ENCODE results near the gene MYCBPAP. TPM values are rescaled to one million over a fixed set of nuclear protein-coding genes. Genes with fewer than 3 reads are reported as not detected.

The MYCBPAP gene, protein sequence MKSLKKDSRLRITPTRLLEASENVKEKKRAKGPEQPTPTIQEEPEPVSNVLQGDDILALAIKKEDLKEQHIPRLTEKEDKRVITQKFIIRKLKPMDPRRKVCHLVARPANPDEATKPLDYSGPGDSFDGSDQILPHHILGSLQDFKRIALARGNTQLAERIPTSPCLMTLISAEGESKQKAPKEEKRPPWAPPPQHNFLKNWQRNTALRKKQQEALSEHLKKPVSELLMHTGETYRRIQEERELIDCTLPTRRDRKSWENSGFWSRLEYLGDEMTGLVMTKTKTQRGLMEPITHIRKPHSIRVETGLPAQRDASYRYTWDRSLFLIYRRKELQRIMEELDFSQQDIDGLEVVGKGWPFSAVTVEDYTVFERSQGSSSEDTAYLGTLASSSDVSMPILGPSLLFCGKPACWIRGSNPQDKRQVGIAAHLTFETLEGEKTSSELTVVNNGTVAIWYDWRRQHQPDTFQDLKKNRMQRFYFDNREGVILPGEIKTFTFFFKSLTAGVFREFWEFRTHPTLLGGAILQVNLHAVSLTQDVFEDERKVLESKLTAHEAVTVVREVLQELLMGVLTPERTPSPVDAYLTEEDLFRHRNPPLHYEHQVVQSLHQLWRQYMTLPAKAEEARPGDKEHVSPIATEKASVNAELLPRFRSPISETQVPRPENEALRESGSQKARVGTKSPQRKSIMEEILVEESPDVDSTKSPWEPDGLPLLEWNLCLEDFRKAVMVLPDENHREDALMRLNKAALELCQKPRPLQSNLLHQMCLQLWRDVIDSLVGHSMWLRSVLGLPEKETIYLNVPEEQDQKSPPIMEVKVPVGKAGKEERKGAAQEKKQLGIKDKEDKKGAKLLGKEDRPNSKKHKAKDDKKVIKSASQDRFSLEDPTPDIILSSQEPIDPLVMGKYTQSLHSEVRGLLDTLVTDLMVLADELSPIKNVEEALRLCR
- not detected in 2 replicates for total RNA-seq

DNA sequence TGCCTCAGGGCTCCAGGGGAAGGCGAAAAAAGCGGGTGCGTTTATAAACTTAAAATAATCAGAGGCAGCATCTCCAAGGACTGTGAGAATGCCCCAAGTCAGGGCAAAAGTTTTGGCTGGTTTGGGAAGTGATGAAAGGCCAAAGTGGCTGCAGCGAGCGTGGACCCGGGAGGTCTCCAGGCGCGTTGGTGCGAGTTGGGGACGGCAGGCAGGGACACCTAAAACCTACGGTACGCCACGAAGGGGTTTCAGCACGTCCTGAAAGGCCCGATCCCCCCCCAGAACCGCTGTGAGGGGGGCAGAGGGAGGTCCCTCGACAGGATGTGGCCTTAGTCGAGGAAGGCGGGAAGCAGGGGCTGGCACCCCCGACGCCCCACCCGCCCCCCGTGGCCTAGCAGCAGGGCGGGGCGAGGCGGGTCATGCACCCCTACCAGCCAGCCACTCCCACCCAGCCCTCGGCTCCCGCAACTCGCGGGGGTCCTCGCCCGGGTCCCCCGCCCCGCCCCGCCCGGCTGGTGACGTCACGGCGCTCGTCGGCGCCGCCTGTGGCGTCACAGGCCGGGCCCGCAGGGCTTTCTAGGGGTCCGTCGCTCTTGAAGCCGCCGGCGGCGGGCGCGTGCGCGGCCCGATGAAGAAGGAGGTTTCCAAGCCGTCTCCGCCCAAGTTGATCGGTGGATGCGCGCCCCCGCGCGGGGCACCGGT is at the start of gene MYCBPAP:
TSS of gene MYCBPAP (plus strand) at position 569 of the 702 bp plus-strand sequence. CDS start 236 bp downstream, outside the sequence.

DNA sequence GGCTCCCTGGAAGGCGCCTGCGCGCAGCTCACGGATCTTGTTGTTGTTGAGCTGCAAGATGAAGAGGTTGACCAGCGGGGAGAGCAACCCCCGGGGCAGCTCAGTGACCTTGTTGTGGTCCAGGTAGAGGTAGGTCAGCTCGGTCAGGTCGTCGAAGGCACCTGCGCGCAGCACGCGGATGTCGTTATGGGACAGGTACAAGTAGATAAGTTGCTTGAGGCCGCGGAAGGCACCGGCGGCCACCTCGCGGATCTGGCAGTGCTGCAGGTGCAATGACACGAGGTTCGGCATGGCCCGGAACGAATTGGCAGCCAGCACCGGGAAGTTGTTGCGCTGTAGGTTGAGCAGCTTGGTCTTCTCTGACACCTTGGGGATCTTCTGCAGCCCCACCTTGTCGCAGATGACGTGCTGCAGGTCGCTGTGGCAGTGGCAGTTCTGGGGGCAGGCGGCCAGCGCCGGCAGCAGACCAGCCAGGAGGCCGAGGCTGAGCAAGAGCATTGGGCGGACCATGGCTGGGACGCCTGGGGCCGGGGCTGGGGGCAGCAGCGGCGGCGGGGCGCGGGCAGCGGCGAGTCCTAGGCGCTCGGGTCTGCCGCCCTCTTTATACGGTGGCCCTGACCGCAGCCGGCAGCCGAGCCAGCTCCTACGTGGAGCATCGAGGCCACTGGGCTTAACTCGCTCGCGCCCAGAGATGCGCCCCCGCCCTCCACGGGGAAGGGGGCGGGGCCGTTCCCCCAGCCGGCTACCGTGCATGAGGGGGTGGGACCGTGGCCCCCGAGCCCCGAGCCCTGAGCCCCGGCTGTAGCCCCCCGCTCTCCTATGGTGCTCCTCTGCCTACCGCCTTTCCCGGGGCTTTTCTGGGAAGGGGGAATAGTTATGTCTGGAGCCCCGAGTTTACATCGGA is 39.7 kb upstream of the MYCBPAP start, which contains the start of gene CHAD:
TSS of gene CHAD (minus strand) at position 577 of the 904 bp plus-strand sequence. CDS start at position 510, 67 bp downstream.

GRCh38 chr17:50478391-50479381 is 29.6 kb upstream of the MYCBPAP start, which contains the start of gene RSAD1:
Gene RSAD1, plus strand, starts transcription at chr17:50478860. Its CDS starts 25 bp downstream, at chr17:50478885.

DNA sequence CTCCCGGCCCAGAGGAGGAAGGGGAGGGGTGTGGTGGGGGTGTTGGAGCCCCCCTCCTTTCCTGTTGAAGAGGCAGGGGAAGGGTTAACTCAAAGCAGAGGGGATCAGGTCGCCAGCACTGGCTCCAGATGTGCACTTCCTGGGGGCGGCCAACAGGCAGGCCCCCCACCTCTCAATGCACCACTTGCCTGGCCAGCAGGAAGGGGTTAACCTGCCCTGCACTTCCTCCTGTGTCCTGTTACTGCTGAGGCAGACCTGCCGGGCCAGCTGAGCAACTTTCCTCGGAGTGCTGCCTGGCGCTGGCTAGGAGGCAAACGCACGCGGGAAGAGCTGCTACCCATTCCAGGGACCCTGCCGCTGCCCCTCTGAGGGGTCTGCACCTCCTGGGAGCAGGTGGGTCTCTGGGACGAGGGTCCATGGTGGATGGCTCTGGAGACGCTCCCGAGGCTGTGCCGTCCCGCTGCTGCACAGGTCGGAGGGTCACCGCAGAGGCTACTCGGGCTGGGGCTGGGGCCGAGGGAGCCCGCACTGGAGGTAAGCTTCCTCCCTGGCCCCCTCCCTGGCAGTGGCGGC is 24.3 kb downstream of the MYCBPAP start, which contains the start of gene EPN3:
TSS of gene EPN3 (plus strand) at position 284 of the 573 bp plus-strand sequence. CDS start 3,822 bp downstream, outside the sequence.

GRCh38 chr17:50547035-50547735 is 38.9 kb downstream of the MYCBPAP start, which contains the start of gene SPATA20:
Gene SPATA20, plus strand, starts transcription at chr17:50547174. Its CDS starts 35 bp downstream, at chr17:50547209.

DNA sequence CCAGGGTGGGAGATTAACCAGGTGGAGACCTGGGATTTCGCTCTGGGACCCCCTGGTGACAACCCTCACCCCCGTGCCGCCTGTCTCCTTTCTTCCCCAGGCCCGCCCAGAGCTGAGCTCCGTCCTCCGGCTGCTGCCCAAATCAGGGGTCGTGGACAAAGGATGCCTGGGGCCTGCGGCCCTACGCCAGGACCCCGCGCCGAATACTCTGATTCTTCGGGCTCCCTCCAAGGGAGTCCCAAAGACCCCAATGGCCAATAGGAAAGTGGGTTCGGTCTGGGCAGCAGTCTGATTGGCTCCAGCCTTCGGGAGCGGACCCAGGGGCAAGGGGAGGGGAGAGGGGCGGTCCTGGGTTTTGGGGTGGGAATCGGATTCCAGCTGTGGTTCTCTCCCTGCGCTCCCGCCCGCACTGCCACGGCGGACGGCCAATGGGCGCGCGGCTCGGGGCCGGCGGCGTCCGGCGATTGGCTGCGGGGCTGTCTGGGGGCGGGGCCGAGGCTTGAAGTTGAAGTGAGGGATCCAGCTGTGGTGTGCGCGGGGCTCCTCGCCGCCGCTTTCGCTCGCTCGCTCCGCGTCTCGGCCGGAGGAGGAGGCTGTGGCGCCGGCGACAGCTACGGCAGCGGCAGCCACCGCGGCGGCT is 52.1 kb downstream of the MYCBPAP start, which contains the start of gene CACNA1G:
TSS of gene CACNA1G (plus strand) at position 531 of the 640 bp plus-strand sequence. CDS start 745 bp downstream, outside the sequence.

Other genes starting within 250 kb of the MYCBPAP start
- not detected in 2 replicates for gene TMEM92, start 234.0 kb upstream of the MYCBPAP start, total RNA-seq
- 44.0 and 54.1 TPM in 2 replicates for gene XYLT2, start 162.3 kb upstream of the MYCBPAP start, total RNA-seq
- gene MRPL27, start 135.3 kb upstream of the MYCBPAP start, total RNA-seq: 70.0 and 75.5 TPM in 2 replicates
- 0.65 and 5.6 TPM in 2 replicates for gene EME1, start 135.2 kb upstream of the MYCBPAP start, total RNA-seq
- gene LRRC59, start 110.9 kb upstream of the MYCBPAP start, total RNA-seq: 177 and 181 TPM in 2 replicates
- gene ACSF2, start 82.2 kb upstream of the MYCBPAP start, total RNA-seq: 19.0 and 37.2 TPM in 2 replicates
- not detected in 2 replicates for gene CHAD, start 39.6 kb upstream of the MYCBPAP start, total RNA-seq
- 13.0 and 14.3 TPM in 2 replicates for gene RSAD1, start 29.6 kb upstream of the MYCBPAP start, total RNA-seq
- not detected in 2 replicates for gene EPN3, start 24.3 kb downstream of the MYCBPAP start, total RNA-seq
- 70.1 and 91.2 TPM in 2 replicates for gene SPATA20, start 38.7 kb downstream of the MYCBPAP start, total RNA-seq
- 0.16 TPM in 1 of 2 replicates, not detected in the other for gene CACNA1G, start 52.3 kb downstream of the MYCBPAP start, total RNA-seq
- gene ABCC3, start 126.4 kb downstream of the MYCBPAP start, total RNA-seq: 16.6 and 26.1 TPM in 2 replicates
- 19.6 and 23.8 TPM in 2 replicates for gene ANKRD40, start 199.5 kb downstream of the MYCBPAP start, total RNA-seq
- gene LUC7L3, start 211.2 kb downstream of the MYCBPAP start, total RNA-seq: 14.7 and 25.1 TPM in 2 replicates

Data from cardiac atrium fibroblast (primary cell).